ENCODE data around the gene DOC2B. TPM values are rescaled to one million over a fixed set of nuclear protein-coding genes. Genes with fewer than 3 reads are reported as not detected.
"Not testable (repeated sequence)": the region's sequence is repeated elsewhere in the genome, so short reads cannot be mapped to it uniquely, and the experiment has no call there.

DOC2B gene
- total RNA-seq, 4 donors from 2014 or later = 10.4 to 18.0 (median 14.6) TPM

DNA sequence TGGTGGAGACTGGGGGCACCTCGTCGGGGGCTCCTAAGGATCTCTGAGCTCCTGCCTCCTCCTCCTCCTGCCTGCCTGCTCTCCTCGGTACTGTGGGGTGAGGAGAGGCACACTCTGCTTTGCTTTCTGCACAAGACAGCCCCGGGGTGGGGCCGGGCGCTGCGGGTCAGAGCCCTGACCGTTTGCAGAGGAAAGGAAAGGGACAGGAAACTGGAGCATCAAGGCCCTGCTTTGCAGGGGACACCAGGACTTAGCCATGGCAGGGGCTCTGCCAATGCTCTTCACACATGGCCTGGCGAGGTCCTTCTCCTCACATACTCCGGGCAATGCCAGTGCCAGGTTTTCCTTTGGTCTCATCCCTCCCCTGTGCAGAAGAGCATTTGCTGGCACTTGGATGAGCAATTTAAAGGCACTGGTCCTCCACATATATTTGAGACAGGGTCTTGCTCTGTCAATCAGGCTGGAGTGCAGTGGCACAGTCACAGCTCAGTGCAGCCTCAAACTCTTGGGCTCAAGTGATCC, 23.8 kb upstream of the DOC2B start:
- WGBS = 34% methylated on average over 10 of the region's 10 CpGs
- no peaks in the 10 kb centered on the region for H3K9me3 ChIP-seq
- TF ChIP-seq POLR2AphosphoS5 (IDR thresholded peaks at IDR 0.05) (no peak), EP300 (IDR thresholded peaks at IDR 0.05) (no peak), POLR2A (IDR thresholded peaks at IDR 0.05; ENCODE audit: low read depth) (no peak)
- TF ChIP-seq, protein P1, sequence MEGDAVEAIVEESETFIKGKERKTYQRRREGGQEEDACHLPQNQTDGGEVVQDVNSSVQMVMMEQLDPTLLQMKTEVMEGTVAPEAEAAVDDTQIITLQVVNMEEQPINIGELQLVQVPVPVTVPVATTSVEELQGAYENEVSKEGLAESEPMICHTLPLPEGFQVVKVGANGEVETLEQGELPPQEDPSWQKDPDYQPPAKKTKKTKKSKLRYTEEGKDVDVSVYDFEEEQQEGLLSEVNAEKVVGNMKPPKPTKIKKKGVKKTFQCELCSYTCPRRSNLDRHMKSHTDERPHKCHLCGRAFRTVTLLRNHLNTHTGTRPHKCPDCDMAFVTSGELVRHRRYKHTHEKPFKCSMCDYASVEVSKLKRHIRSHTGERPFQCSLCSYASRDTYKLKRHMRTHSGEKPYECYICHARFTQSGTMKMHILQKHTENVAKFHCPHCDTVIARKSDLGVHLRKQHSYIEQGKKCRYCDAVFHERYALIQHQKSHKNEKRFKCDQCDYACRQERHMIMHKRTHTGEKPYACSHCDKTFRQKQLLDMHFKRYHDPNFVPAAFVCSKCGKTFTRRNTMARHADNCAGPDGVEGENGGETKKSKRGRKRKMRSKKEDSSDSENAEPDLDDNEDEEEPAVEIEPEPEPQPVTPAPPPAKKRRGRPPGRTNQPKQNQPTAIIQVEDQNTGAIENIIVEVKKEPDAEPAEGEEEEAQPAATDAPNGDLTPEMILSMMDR (IDR thresholded peaks at IDR 0.05) = no peak
- H3K36me3 ChIP-seq = no peaks in the 10 kb centered on the region
- H3K4me1 ChIP-seq = peaks cover 0 to 7% (median 3%) of the 10 kb centered on the region in 4 donors
- H3K4me3 ChIP-seq = no peak overlapping the region
- no peak overlapping the region for H3K27ac ChIP-seq (replicated peaks in 1 of 4)
- intact Hi-C loops (cut with DNase I) = no loop called here
- DNase-seq (ENCODE audit: extremely low spot score) = no peak
- peaks cover 0 to 44% (median 0%) of the 10 kb centered on the region in 4 donors for H3K27me3 ChIP-seq

DNA sequence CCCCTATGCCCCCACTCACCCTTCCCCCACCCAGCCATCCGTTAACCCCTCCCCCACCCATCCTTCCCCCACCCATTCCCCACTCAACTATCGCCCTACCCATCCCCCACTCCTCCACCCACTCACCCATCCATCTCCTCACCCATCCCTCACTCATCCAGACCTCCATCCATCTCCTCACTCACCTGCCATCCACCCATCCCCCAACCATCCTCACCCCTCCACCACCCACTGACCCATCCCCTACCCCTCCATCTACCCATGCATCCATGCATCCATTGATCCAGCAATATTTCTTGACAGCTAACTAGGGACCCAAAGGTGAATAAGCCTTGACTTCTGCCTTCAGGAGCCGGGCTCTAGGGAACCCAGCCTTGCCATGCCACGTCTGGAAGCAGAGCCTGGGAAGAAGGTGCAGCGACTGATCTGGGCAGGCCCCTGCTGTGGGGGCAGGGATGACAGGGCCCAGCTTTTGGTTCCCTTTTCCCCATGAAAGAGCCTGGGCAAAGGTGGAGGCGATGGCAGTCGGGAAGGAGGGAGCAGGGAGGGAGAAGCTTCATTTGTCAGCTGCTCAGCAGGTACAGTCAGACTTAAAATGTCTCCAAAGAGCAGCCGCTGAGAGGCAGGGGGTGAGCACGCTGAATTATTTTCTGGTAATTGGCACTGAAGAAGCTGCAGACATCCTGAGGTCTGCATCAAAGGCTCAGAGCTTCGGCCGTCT, 23.1 kb upstream of the DOC2B start:
- H3K4me3 ChIP-seq = no peak overlapping the region
- 44% methylated on average over 9 of the region's 11 CpGs for WGBS
- intact Hi-C loops (cut with DNase I) = no loop called here
- H3K9me3 ChIP-seq = no peaks in the 10 kb centered on the region
- no peaks in the 10 kb centered on the region for H3K36me3 ChIP-seq
- peaks cover 0 to 49% (median 0%) of the 10 kb centered on the region in 4 donors for H3K27me3 ChIP-seq
- no peak overlapping the region for H3K27ac ChIP-seq (replicated peaks in 1 of 4)
- TF ChIP-seq, protein P1 (IDR thresholded peaks at IDR 0.05) = no peak
- no peak for TF ChIP-seq POLR2A (IDR thresholded peaks at IDR 0.05; ENCODE audit: low read depth)
- no peak for TF ChIP-seq POLR2AphosphoS5 (IDR thresholded peaks at IDR 0.05)
- no peak for TF ChIP-seq EP300 (IDR thresholded peaks at IDR 0.05)
- peaks cover 4 to 14% (median 9%) of the 10 kb centered on the region in 4 donors for H3K4me1 ChIP-seq
- no peak for DNase-seq (ENCODE audit: extremely low spot score)

DNA sequence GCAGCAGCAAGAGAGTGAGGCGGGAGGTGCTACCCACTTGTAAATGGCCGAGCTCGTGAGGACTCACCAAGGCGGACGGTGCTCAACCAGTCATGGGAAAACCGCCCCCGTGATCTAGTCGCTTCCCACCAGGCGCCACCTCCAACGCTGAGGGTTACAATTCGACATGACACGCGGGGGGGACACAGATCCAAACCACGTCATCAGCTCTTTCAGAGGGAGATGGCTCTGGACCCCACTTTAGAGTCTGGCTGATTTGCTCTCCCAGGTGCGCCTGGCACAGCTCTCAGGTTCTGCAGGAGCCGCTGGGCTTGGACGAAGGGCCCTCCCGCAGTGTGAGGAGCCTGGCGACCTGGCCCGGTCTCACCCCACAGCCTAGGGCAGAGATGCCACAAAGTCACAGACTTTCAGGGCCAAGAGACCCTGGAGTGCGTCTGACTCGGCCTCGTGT, 21.1 kb upstream of the DOC2B start:
- peaks cover 0 to 48% (median 0%) of the 10 kb centered on the region in 4 donors for H3K27me3 ChIP-seq
- no peak overlapping the region for H3K4me3 ChIP-seq
- H3K9me3 ChIP-seq = no peaks in the 10 kb centered on the region
- H3K4me1 ChIP-seq = peaks cover 12 to 24% (median 16%) of the 10 kb centered on the region in 4 donors
- DNase-seq (ENCODE audit: extremely low spot score) = no peak
- WGBS = 90% methylated on average over 21 of the region's 23 CpGs
- TF ChIP-seq EP300 (IDR thresholded peaks at IDR 0.05) (no peak), POLR2AphosphoS5 (IDR thresholded peaks at IDR 0.05) (no peak), POLR2A (IDR thresholded peaks at IDR 0.05; ENCODE audit: low read depth) (no peak)
- TF ChIP-seq, protein P1 (IDR thresholded peaks at IDR 0.05) = no peak
- H3K36me3 ChIP-seq = no peaks in the 10 kb centered on the region
- intact Hi-C loops (cut with DNase I) = no loop called here
- no peak overlapping the region for H3K27ac ChIP-seq (replicated peaks in 1 of 4)

DNA sequence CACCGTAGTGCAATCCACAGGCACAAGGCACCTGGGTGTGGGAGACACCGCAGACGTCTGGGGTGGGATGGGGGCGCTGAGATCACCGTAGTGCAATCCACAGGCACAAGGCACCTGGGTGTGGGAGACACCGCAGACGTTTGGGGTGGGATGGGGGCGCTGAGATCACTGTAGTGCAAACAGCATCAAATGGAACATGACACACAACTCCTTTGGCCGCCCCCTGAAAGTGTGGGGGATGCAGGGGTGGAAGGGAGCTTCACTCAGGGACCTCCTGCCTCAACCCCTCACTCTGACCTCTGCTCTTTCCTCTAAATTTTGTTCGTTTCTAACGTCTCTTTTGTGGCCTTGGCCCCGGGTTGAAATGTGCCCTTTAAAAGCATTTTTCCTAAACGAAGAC, 20.3 kb upstream of the DOC2B start:
- H3K4me3 ChIP-seq; DNase-seq (ENCODE audit: extremely low spot score); H3K27ac ChIP-seq (replicated peaks in 1 of 4); H3K9me3 ChIP-seq; H3K36me3 ChIP-seq; intact Hi-C loops (cut with DNase I): not testable (repeated sequence)
- Histone ChIP-seq H3K4me1 (peaks cover 12 to 24% (median 16%) of the 10 kb centered on the region in 4 donors), H3K27me3 (peaks cover 0 to 56% (median 0%) of the 10 kb centered on the region in 4 donors)
- WGBS = 67% methylated on average over 5 of the region's 13 CpGs

DNA sequence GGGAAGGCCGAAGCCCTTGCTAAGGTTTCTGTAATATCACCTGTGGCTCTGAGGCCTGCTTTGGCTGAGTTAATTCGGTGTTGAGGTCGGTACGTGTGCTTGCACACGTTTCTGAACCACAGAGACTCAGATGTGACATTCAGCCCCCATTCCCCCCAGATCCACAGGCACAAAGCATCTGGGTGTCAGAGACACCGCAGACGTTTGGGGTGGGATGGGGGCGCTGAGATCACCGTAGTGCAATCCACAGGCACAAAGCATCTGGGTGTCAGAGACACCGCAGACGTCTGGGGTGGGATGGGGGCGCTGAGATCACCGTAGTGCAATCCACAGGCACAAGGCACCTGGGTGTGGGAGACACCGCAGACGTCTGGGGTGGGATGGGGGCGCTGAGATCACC, 19.8 kb upstream of the DOC2B start:
- Histone ChIP-seq H3K27ac (replicated peaks in 1 of 4) (peak overlapping the region in 1 of 4 donors; percentile 43), H3K27me3 (peaks cover 0 to 60% (median 0%) of the 10 kb centered on the region in 4 donors), H3K4me1 (peaks cover 12 to 24% (median 16%) of the 10 kb centered on the region in 4 donors)
- H3K36me3 ChIP-seq; H3K4me3 ChIP-seq; H3K9me3 ChIP-seq; intact Hi-C loops (cut with DNase I); DNase-seq (ENCODE audit: extremely low spot score): not testable (repeated sequence)
- WGBS = 100% methylated on average over 1 of the region's 16 CpGs

Measured in esophagus muscularis mucosa (tissue), 4 donors.